A549 (cell line): ENCODE measurements around the gene ALOX12.
A peak's percentile ranks its signal among the peaks of the same experiment; 100 is the strongest.

Source experiments
- CHD4 ChIP-seq: fragments of 200-600 bp; sonication (generic); IDR thresholded peaks from 2 replicates; pipeline ENCODE4 v1.6.1; 2016; ENCODE audit warnings: antibody characterized with exemption, mild to moderate bottlenecking, borderline replicate concordance
- GATA3 ChIP-seq: IDR thresholded peaks from 2 replicates; pipeline ENCODE4 v1.6.1; 2012; ENCODE audit warnings: borderline replicate concordance
- MAFK ChIP-seq: fragments of 450-650 bp; IDR thresholded peaks from 2 replicates; pipeline ENCODE4 v1.6.1; 2014; ENCODE audit not compliant: partially characterized antibody
- MYC ChIP-seq: IDR thresholded peaks from 2 replicates; pipeline ENCODE4 v1.6.1; 2012; ENCODE audit warnings: mild to moderate bottlenecking, inconsistent platforms, low read length, improper control_type of control experiment, borderline replicate concordance
- POLR2A ChIP-seq: IDR thresholded peaks from 2 replicates; pipeline ENCODE4 v1.6.1; 2012; ENCODE audit warnings: mild to moderate bottlenecking, low read length
- SMC3 ChIP-seq: fragments of >200 bp; sonication (Bioruptor Twin); formaldehyde crosslinking; IDR thresholded peaks from 3 replicates; pipeline ENCODE4 v1.6.1; 2018; ENCODE audit warnings: inconsistent platforms
- SREBF2 ChIP-seq: fragments of 450-650 bp; IDR thresholded peaks from 2 replicates; pipeline ENCODE4 v1.6.1; 2014; ENCODE audit warnings: mild to moderate bottlenecking, moderate library complexity
- TF ChIP-seq, protein P1 (sequence below): fragments of >200 bp; sonication (Bioruptor Twin); formaldehyde crosslinking; IDR thresholded peaks from 3 replicates; pipeline ENCODE4 v1.5.1; 2016
- TF ChIP-seq, protein P2 (sequence below): fragments of 450-650 bp; IDR thresholded peaks from 2 replicates; pipeline ENCODE4 v1.6.1; 2014; ENCODE audit warnings: antibody characterized with exemption

DNA sequence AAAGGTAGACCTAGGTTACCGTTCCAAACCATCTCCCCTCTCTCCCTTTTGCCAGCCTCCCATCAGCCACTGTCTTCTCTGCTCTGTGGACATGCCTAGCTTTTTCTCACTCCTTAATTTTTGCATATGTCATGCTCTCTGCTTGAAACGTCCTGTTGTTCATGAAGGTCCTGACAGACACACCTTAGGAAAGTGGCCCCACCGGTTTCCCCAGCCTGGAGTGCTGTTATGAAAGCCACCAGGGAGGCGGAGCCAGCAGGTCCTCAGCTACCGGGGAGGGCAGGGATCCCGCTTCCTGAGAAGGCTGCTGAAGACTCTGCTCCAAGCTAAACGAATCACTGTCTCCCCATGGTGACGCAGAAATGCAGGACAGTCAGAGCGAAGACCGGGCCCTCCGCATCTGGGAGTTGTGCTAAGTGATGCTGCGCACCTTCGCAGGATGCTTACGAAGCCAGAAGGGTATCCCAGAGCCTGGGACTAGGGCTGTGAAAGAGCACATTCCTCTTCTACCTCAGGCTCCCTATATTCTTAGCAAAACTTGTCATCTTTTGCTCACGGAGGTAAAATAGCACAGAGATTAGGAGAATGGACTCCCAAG lies 50.4 kb downstream of the ALOX12 start:
- TF ChIP-seq, protein P1, sequence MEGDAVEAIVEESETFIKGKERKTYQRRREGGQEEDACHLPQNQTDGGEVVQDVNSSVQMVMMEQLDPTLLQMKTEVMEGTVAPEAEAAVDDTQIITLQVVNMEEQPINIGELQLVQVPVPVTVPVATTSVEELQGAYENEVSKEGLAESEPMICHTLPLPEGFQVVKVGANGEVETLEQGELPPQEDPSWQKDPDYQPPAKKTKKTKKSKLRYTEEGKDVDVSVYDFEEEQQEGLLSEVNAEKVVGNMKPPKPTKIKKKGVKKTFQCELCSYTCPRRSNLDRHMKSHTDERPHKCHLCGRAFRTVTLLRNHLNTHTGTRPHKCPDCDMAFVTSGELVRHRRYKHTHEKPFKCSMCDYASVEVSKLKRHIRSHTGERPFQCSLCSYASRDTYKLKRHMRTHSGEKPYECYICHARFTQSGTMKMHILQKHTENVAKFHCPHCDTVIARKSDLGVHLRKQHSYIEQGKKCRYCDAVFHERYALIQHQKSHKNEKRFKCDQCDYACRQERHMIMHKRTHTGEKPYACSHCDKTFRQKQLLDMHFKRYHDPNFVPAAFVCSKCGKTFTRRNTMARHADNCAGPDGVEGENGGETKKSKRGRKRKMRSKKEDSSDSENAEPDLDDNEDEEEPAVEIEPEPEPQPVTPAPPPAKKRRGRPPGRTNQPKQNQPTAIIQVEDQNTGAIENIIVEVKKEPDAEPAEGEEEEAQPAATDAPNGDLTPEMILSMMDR, result peak; percentile 34; the same call in 2 of the 3 replicates
- TF ChIP-seq SREBF2 (no peak), SMC3 (peak; percentile 36; the same call in 1 of the 3 replicates), POLR2A (no peak), MAFK (no peak), GATA3 (no peak), CHD4 (no peak), MYC (no peak)
- TF ChIP-seq, protein P2, sequence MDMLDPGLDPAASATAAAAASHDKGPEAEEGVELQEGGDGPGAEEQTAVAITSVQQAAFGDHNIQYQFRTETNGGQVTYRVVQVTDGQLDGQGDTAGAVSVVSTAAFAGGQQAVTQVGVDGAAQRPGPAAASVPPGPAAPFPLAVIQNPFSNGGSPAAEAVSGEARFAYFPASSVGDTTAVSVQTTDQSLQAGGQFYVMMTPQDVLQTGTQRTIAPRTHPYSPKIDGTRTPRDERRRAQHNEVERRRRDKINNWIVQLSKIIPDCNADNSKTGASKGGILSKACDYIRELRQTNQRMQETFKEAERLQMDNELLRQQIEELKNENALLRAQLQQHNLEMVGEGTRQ, result no peak
